Heart left ventricle (tissue), 16 donors: ENCODE data around the gene CLCF1. TPM values are rescaled to one million over a fixed set of nuclear protein-coding genes. Genes with fewer than 3 reads are reported as not detected.

Experiments
- ATAC-seq, 4 donors: fragments of 200-7000 bp; cut with Tn5 transposase; one replicate each; pipeline ENCODE4 v1.9.1; 2020 to 2022; ENCODE audit warnings: moderate library complexity in 4 of 4, mild to moderate bottlenecking in 3 of 4, moderate number of reproducible peaks in 1 of 4
- DNase-seq, 5 donors: peaks; one replicate each; pipeline ENCODE4 v3.0.0-alpha.2; 2020
- H3K27ac ChIP-seq, 12 donors: fragments of 200-600 bp; sonication (generic) in 4 of 12; one replicate each; pipeline versions ENCODE4 v1.5.0 to v1.8.0; 2016 to 2022; ENCODE audit warnings: mild to moderate bottlenecking in 2 of 12
- H3K27me3 ChIP-seq, 9 donors: fragments of 200-600 bp; sonication (generic) in 2 of 9; one replicate each; pipeline versions ENCODE4 v1.5.1 to v1.8.0; 2016 to 2022; ENCODE audit warnings: mild to moderate bottlenecking in 3 of 9
- H3K36me3 ChIP-seq, 9 donors: fragments of 200-600 bp; sonication (generic) in 2 of 9; one replicate each; pipeline versions ENCODE4 v1.5.0 to v1.8.0; 2018 to 2022; ENCODE audit warnings: mild to moderate bottlenecking in 2 of 9
- H3K4me1 ChIP-seq, 12 donors: fragments of 200-600 bp; sonication (generic) in 4 of 12; one replicate each; pipeline versions ENCODE4 v1.5.0 to v1.8.0; 2016 to 2022; ENCODE audit warnings: mild to moderate bottlenecking in 3 of 12
- H3K4me3 ChIP-seq, 12 donors: fragments of 200-600 bp; sonication (generic) in 4 of 12; one replicate each; pipeline versions ENCODE4 v1.5.0 to v1.8.0; 2017 to 2022; ENCODE audit warnings: mild to moderate bottlenecking in 9 of 12, moderate library complexity in 4 of 12
- H3K9me3 ChIP-seq, 12 donors: fragments of 200-600 bp; sonication (generic) in 4 of 12; one replicate each; pipeline versions ENCODE4 v1.5.0 to v1.8.0; 2016 to 2022; ENCODE audit warnings: mild to moderate bottlenecking in 1 of 12
- CTCF ChIP-seq, 12 donors: fragments of 200-600 bp; sonication (generic) in 4 of 12; IDR thresholded peaks; one replicate each; pipeline versions ENCODE4 v1.5.0 to v1.8.0; 2018 to 2022; ENCODE audit warnings: antibody characterized with exemption in 12 of 12, mild to moderate bottlenecking in 5 of 12
- POLR2A ChIP-seq, 2 donors: fragments of 450-650 bp; IDR thresholded peaks; one replicate each; pipeline ENCODE4 v1.6.1; 2017; ENCODE audit warnings: antibody characterized with exemption in 2 of 2, mild to moderate bottlenecking in 2 of 2, moderate library complexity in 2 of 2
- WGBS, 4 donors: extraction: QIAGEN DNeasy Blood & Tissue Kit in 2 of 4; methylation state at CpG; one replicate each; pipeline versions ENCODE4 v1.1.5 to v1.1.7; 2013 to 2018; 5-methylcytosine and 5-hydroxymethylcytosine counted together
- intact Hi-C, 10 donors: fragments of 100-400 bp; cut with DNase I; formaldehyde crosslinking; loops; one replicate each; pipeline versions ENCODE4 v1.11.1 to v1.14.2; 2022
- polyA plus RNA-seq, 2 donors: library from polyadenylated mRNA; stranded (reverse); fragments of 200-250 nt; gene quantifications; one replicate each; pipeline ENCODE4 v1.2.3, GENCODE V29; 2013
- total RNA-seq, 9 donors: library from RNA; depleted of rRNA in 2 of 9; stranded (reverse); fragments of >200 nt in 2 of 9; fragmentation: NEBNext Ultra II Directional in 3 of 9; extraction: Animal tissue kit (Norgen Biotek cat#: 25700) in 3 of 9; gene quantifications; one replicate each; pipeline versions ENCODE4 v1.1.0 to v1.2.4, GENCODE V29; 2016 to 2023
- donor health status: ischemic (EF 13 %, LVEDD 7.1; RV severe dilation, severe dysfunction).
- donor health status: healthy with polysubstance abuse.
- donor health status: DM: no; HTN: yes; CAD: no.
- donor health status: DM: no; HTN: no; CAD: no.
- donor health status: ischemic (EF 25% LVEDD 6.9; RV normal size, moderate dysfunction).
- donor health status: ischemic (EF 25% LVEDD 5.7; RV mildly dilated, moderate dysfunction).
- donor health status: healthy.
- donor health status: DM: yes; HTN: yes; CAD: no.
- donor health status: ischemic (EF 35%, LVEDD 5.7; RV mildly dilated, moderate dysfunction).
- donor health status: nonischemic (EF 11% LVEDD 7.7; RV severe dilation, severe dysfunction).
- donor health status: DM: yes; HTN: yes; CAD: no.
- donor health status: PGD.
- donor health status: ischemic (EF 29% LVEDD 5.4; RV normal size, mild dysfunction).
- donor health status: nonischemic (EF 23%, LVEDD 6.1; RV moderate dilation, normal function).

The CLCF1 gene
- total and polyA plus RNA-seq, 11 donors: 0.25 to 17.1 (median 1.7) TPM

DNA sequence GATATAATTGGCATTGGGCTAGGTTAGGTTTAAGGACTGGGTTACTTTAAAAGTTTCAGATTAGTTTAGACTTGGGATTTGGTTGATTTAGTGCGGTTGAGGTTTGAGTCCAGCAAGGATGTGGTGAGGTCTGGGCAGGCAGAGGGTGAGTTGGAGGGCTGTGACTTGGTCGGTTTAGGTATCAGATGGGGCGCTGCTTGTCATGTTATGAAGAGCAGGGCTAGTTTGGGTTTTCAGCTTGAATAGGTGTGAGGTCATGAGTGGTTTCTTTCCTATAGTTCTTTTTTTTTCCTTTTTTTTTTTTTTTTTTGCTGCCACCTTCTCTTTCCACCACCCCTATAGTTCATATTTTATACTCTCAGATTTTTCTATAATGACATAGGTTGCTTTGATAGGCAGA, 4.8 kb downstream of the CLCF1 start:
- H3K9me3 ChIP-seq: no peaks in the 10 kb centered on the region
- no peaks in the 10 kb centered on the region for H3K27me3 ChIP-seq
- 86 to 91% (median 91%) methylated on average over 3 of the region's 3 CpGs for WGBS, 4 donors
- H3K4me3 ChIP-seq: no peak overlapping the region
- ATAC-seq (no peak), DNase-seq (no peak)
- peaks cover 0 to 11% (median 0%) of the 10 kb centered on the region in 9 donors for H3K36me3 ChIP-seq
- H3K4me1 ChIP-seq: peaks cover 0 to 66% (median 35%) of the 10 kb centered on the region in 12 donors
- intact Hi-C loops: no loop called here
- TF ChIP-seq POLR2A (IDR thresholded peaks at IDR 0.05) (no peak), CTCF (IDR thresholded peaks at IDR 0.05) (no peak)
- peak overlapping the region in 1 of 12 donors; percentile 97 for H3K27ac ChIP-seq

- Histone ChIP-seq H3K4me1 (peaks cover 0 to 66% (median 34%) of the 10 kb centered on the region in 12 donors), H3K36me3 (peaks cover 0 to 11% (median 0%) of the 10 kb centered on the region in 9 donors), H3K27me3 (no peaks in the 10 kb centered on the region), H3K9me3 (no peaks in the 10 kb centered on the region), H3K27ac (peak overlapping the region in 1 of 12 donors; percentile 97), H3K4me3 (no peak overlapping the region)
- intact Hi-C loops: no loop called here
- ATAC-seq (no peak), DNase-seq (no peak)
- 42 to 58% (median 44%) methylated on average over 7 of the region's 7 CpGs for WGBS, 4 donors
- TF ChIP-seq POLR2A (IDR thresholded peaks at IDR 0.05) (no peak), CTCF (IDR thresholded peaks at IDR 0.05) (no peak)
These were observed 5.6 kb downstream of the CLCF1 start for GRCh38 chr11:67367761-67368227.

DNA sequence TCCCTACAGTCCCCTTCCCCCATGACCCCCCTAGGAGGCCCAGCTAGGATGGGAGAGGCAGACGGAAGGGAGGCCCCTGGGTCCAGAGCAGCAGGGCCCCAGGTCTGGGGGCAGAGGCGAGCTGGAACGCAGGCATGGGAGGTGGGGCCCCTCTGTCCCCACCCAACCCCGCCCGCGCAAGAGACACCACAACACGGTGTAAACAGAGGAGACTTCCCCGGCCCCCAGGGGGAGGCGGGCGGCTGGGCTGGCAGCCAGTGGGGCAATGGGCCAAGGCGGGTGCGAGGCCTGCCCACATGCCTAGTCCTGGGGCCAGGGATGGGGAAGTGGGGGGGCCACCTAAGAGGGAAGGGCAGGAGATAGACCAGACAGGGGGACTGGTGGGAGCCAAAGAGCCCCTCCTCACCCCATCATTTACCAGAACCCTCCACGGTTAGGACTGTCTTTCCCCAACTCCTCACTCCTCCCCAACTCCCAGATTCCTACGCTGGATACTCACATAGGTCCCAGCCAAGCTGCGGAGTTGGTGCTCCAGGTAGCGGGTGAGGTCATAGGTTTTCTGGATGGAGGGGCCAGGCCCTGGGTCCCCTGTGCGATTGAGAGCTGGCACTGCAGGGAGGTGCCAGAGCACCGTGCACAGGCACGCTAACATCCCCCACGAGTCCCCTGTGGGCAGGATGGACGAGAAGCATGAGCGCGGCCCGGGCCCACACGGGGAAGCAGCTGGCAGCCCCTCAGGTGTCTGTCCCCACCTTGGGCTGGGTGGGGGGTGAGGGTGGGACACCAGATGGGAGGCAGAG, 6.2 kb downstream of the CLCF1 start:
- DNase-seq (no peak), ATAC-seq (peak in 3 of 4 donors; percentile 4 to 31 (median 10))
- Histone ChIP-seq H3K27ac (peak overlapping the region in 2 of 12 donors; percentile 52 to 97), H3K27me3 (no peaks in the 10 kb centered on the region), H3K36me3 (peaks cover 0 to 11% (median 0%) of the 10 kb centered on the region in 9 donors), H3K9me3 (no peaks in the 10 kb centered on the region), H3K4me1 (peaks cover 0 to 64% (median 33%) of the 10 kb centered on the region in 12 donors), H3K4me3 (no peak overlapping the region)
- TF ChIP-seq CTCF (IDR thresholded peaks at IDR 0.05): no peak
- no peak for TF ChIP-seq POLR2A (IDR thresholded peaks at IDR 0.05)
- 44 to 69% (median 46%) methylated on average over 13 to 25 of the region's 25 CpGs for WGBS, 4 donors
- intact Hi-C loops: no loop called here

GRCh38 chr11:67366546-67366945, 6.9 kb downstream of the CLCF1 start:
- H3K27me3 ChIP-seq: no peaks in the 10 kb centered on the region
- WGBS, 4 donors: 28 to 46% (median 35%) methylated on average over 8 of the region's 8 CpGs
- intact Hi-C loops: no loop called here
- no peak for TF ChIP-seq CTCF (IDR thresholded peaks at IDR 0.05)
- no peak for TF ChIP-seq POLR2A (IDR thresholded peaks at IDR 0.05)
- DNase-seq (no peak), ATAC-seq (peak in 1 of 4 donors; percentile 7)
- no peaks in the 10 kb centered on the region for H3K9me3 ChIP-seq
- H3K4me3 ChIP-seq: no peak overlapping the region
- H3K4me1 ChIP-seq: peaks cover 0 to 58% (median 27%) of the 10 kb centered on the region in 12 donors
- H3K27ac ChIP-seq: peak overlapping the region in 3 of 12 donors; percentile 39 to 97 (median 52)
- H3K36me3 ChIP-seq: peaks cover 0 to 11% (median 0%) of the 10 kb centered on the region in 9 donors
